Sigmoid colon (tissue), 7 donors: ENCODE data around the gene CDH3. TPM values are rescaled to one million over a fixed set of nuclear protein-coding genes. Genes with fewer than 3 reads are reported as not detected.

Experiments used
- DNase-seq: peaks from one replicate; pipeline ENCODE4 v3.0.0-alpha.2; 2019
- H3K27ac ChIP-seq, 4 donors: fragments of 200-600 bp; sonication (generic); one replicate each; pipeline ENCODE4 v1.5.1; 2016 to 2019; ENCODE audit warnings: mild to moderate bottlenecking in 1 of 4
- H3K27me3 ChIP-seq, 3 donors: fragments of 200-600 bp; sonication (generic); one replicate each; pipeline ENCODE4 v1.5.1; 2019; ENCODE audit warnings: mild to moderate bottlenecking in 1 of 3
- H3K36me3 ChIP-seq, 4 donors: fragments of 200-600 bp; sonication (generic); one replicate each; pipeline ENCODE4 v1.5.1; 2016 to 2019
- H3K4me1 ChIP-seq, 4 donors: fragments of 200-600 bp; sonication (generic); one replicate each; pipeline ENCODE4 v1.5.1; 2017 to 2019
- H3K4me3 ChIP-seq, 4 donors: fragments of 200-600 bp; sonication (generic); one replicate each; pipeline ENCODE4 v1.5.1; 2017 to 2019; ENCODE audit warnings: mild to moderate bottlenecking in 2 of 4, moderate library complexity in 1 of 4
- H3K9me3 ChIP-seq, 4 donors: fragments of 200-600 bp in 3 of 4; sonication (generic) in 3 of 4; one replicate each; pipeline versions ENCODE4 v1.5.1 to v1.6.1; 2013 to 2019
- EP300 ChIP-seq, 4 donors: sonication (generic); formaldehyde crosslinking; IDR thresholded peaks; one replicate each; pipeline ENCODE4 v1.6.1; 2017; ENCODE audit warnings: antibody characterized with exemption in 4 of 4
- POLR2A ChIP-seq, 2 donors: fragments of 450-650 bp; IDR thresholded peaks; one replicate each; pipeline ENCODE4 v1.6.1; 2016; ENCODE audit warnings: antibody characterized with exemption in 2 of 2, mild to moderate bottlenecking in 2 of 2, moderate library complexity in 2 of 2
- POLR2AphosphoS5 ChIP-seq, 4 donors: sonication (generic); formaldehyde crosslinking; IDR thresholded peaks; one replicate each; pipeline ENCODE4 v1.6.1; 2017; ENCODE audit warnings: antibody characterized with exemption in 4 of 4
- WGBS, 2 donors: extraction: QIAGEN DNeasy Blood & Tissue Kit; methylation state at CpG; one replicate each; pipeline ENCODE4 v1.1.7; 2013; 5-methylcytosine and 5-hydroxymethylcytosine counted together
- intact Hi-C: fragments of 100-400 bp; cut with DNase I; formaldehyde crosslinking; loops from one replicate; pipeline ENCODE4 v1.15.1; 2023
- polyA plus RNA-seq, 3 donors: library from polyadenylated mRNA; stranded (reverse); fragments of 200-250 nt; gene quantifications; one replicate each; pipeline ENCODE4 v1.2.3, GENCODE V29; 2013
- total RNA-seq, 4 donors: library from RNA; depleted of rRNA; stranded (reverse); fragments of >200 nt; gene quantifications; one replicate each; pipeline ENCODE4 v1.1.0, GENCODE V29; 2016
- TF ChIP-seq, protein P1 (sequence below), 4 experiments: fragments of 450-650 bp in 3 of 4; fragments of 200-600 bp in 1 of 4; IDR thresholded peaks; one replicate each; pipeline ENCODE4 v1.5.1; 2016 to 2019; ENCODE audit warnings: antibody characterized with exemption in 4 of 4, mild to moderate bottlenecking in 3 of 4, moderate library complexity in 2 of 4
- donor health status: healthy with polysubstance abuse.
- donor health status: Bipolar disorder and iron deficiency.
- donor health status: healthy.

The CDH3 gene
- total and polyA plus RNA-seq, 7 donors: under 0.01 to 4.9 (median 1.5) TPM; not detected in 3

DNA sequence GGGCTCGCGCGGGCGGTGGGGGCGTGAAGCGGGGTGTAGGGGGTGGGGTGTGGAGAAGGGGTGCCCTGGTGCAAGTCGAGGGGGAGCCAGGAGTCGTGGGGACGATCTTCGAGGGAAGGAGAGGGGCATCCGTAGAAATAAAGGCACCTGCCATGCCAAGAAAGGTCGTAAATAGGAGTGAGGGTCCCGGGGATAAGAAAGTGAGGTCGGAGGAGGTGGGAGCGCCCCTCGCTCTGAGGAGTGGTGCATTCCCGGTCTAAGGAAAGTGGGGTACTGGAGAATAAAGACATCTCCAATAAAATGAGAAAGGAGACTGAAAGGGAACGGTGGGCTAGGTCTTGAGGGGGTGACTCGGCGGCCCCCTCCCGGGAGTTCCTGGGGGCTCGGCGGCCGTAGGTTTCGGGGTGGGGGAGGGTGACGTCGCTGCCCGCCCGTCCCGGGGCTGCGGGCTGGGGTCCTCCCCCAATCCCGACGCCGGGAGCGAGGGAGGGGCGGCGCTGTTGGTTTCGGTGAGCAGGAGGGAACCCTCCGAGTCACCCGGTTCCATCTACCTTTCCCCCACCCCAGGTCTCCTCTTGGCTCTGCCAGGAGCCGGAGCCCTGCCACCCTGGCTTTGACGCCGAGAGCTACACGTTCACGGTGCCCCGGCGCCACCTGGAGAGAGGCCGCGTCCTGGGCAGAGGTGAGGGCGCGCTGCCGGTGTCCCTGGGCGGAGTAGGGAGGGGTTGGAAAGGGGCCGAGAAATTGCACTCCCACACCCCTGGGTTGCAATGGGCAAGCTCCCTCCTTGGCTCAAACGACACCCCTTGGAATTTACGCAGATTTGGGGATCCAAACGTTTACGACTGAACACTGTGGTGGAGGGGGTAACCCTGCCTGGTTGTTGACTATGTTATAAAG lies 92.9 kb downstream of the CDH3 start:
- Histone ChIP-seq H3K4me3 (peak overlapping the region in 3 of 4 donors; percentile 30 to 36 (median 34)), H3K4me1 (peaks cover 0 to 16% (median 15%) of the 10 kb centered on the region in 4 donors), H3K36me3 (no peaks in the 10 kb centered on the region), H3K9me3 (peaks cover 0 to 2% (median 0%) of the 10 kb centered on the region in 4 donors), H3K27me3 (peaks cover 18 to 38% (median 30%) of the 10 kb centered on the region in 3 donors), H3K27ac (peak overlapping the region in 1 of 4 donors; percentile 51)
- WGBS, 2 donors: 4 to 19% methylated on average over 58 of the region's 58 CpGs
- no peak for DNase-seq
- intact Hi-C loops: no loop called here
- no peak for TF ChIP-seq POLR2AphosphoS5 (IDR thresholded peaks at IDR 0.05)
- TF ChIP-seq, protein P1, sequence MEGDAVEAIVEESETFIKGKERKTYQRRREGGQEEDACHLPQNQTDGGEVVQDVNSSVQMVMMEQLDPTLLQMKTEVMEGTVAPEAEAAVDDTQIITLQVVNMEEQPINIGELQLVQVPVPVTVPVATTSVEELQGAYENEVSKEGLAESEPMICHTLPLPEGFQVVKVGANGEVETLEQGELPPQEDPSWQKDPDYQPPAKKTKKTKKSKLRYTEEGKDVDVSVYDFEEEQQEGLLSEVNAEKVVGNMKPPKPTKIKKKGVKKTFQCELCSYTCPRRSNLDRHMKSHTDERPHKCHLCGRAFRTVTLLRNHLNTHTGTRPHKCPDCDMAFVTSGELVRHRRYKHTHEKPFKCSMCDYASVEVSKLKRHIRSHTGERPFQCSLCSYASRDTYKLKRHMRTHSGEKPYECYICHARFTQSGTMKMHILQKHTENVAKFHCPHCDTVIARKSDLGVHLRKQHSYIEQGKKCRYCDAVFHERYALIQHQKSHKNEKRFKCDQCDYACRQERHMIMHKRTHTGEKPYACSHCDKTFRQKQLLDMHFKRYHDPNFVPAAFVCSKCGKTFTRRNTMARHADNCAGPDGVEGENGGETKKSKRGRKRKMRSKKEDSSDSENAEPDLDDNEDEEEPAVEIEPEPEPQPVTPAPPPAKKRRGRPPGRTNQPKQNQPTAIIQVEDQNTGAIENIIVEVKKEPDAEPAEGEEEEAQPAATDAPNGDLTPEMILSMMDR (IDR thresholded peaks at IDR 0.05): no peak
- TF ChIP-seq POLR2A (IDR thresholded peaks at IDR 0.05): no peak
- TF ChIP-seq EP300 (IDR thresholded peaks at IDR 0.05): no peak

DNA sequence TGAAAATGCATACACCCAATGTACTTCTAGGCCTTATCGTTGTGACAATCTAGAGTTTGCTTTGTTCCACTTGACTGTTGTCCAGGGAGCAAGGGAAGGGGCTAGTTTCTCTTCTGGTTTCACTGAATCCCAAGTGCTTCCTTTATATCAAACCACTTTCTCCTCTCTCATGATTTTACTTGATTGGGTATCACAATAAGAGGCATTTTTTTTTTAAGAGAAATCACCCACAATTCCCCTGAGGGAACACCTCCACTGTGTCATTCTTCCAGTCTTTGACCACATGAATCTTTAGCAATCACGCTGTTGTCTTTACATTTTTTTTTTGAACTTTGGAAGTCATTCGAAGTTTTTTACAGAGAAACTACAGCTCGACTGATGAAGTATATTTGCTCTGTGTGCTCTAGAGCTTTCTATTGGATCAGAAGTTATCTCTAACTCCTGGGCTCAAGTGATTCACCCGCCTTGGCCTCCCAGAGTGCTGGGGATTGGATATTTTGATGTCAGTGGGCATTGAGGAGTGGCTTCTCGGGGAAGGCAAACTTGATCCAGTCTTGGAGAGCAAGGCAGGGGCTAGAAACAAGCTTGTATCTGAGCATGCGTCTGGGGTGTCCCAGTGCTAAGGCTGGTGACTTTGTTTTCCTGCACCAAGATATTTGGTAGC lies 95.0 kb downstream of the CDH3 start:
- WGBS, 2 donors: 16 to 52% methylated on average over 7 of the region's 7 CpGs
- Histone ChIP-seq H3K27me3 (peaks cover 18 to 32% (median 30%) of the 10 kb centered on the region in 3 donors), H3K4me3 (no peak overlapping the region), H3K36me3 (no peaks in the 10 kb centered on the region), H3K4me1 (peaks cover 0 to 16% (median 15%) of the 10 kb centered on the region in 4 donors), H3K27ac (no peak overlapping the region), H3K9me3 (peaks cover 0 to 2% (median 0%) of the 10 kb centered on the region in 4 donors)
- no peak for DNase-seq
- intact Hi-C loops: no loop called here
- no peak for TF ChIP-seq POLR2A (IDR thresholded peaks at IDR 0.05)
- TF ChIP-seq EP300 (IDR thresholded peaks at IDR 0.05): no peak
- TF ChIP-seq POLR2AphosphoS5 (IDR thresholded peaks at IDR 0.05): no peak
- TF ChIP-seq, protein P1 (IDR thresholded peaks at IDR 0.05): no peak

DNA sequence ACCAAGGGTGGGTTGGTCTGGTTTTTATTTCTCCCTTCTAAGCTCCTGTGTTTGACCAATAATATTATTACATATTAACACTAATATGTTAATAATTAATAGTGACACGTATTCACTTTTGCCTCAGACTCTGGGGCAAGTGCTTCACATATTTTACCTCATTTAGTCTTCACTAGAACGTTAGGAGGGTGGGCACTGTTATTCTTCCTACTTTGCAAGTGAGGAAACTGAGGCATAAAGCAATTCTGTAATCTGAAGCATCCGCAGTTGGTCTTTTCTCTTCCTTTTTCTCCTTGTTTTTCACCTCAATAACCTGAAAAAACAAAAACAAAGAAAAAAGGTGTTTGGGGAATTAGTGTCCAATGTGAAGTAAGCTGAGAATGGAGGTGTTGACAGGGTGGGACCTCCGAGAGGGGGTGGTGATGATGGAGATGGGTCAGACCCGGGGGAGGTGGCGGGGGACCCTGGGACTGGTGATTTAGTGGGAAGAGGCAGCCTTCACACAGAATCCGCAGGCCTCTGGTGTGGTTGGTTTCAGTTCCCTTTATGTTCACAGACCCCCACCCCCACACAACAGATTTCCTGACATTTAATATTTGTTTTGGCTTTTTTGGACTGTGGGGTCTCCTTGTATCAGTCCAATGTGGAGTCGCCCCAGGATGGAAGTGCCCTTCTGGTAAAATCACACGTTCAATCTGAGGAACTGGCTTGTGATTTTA lies 95.7 kb downstream of the CDH3 start:
- TF ChIP-seq POLR2AphosphoS5 (IDR thresholded peaks at IDR 0.05) (no peak), EP300 (IDR thresholded peaks at IDR 0.05) (no peak), POLR2A (IDR thresholded peaks at IDR 0.05) (no peak)
- TF ChIP-seq, protein P1 (IDR thresholded peaks at IDR 0.05): no peak
- intact Hi-C loops: no loop called here
- DNase-seq: no peak
- Histone ChIP-seq H3K4me3 (no peak overlapping the region), H3K27me3 (peaks cover 18 to 28% (median 28%) of the 10 kb centered on the region in 3 donors), H3K27ac (no peak overlapping the region), H3K36me3 (no peaks in the 10 kb centered on the region), H3K9me3 (peaks cover 0 to 2% (median 0%) of the 10 kb centered on the region in 4 donors), H3K4me1 (peaks cover 0 to 16% (median 15%) of the 10 kb centered on the region in 4 donors)
- 51 to 61% methylated on average over 9 of the region's 9 CpGs for WGBS, 2 donors

DNA sequence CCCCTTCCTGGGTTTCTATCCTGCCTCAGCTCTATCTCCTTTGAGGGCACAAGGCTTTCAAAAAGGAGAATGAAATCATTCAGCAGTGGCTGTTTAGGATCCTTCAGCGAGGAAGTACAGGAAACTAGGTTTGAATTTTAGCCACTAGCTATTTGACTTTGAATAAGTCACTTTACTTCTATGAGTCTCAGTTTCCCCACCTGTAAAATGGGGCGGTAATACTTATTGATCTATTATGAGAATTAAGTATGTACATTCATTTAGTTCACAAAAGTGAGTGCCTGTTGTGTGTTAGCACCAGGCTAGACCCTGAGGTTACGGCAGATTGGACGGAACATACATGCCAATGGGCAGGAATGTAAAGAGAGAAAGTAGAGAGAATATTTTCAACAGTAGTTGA lies 98.6 kb downstream of the CDH3 start:
- Histone ChIP-seq H3K27me3 (no peaks in the 10 kb centered on the region), H3K36me3 (no peaks in the 10 kb centered on the region), H3K27ac (no peak overlapping the region), H3K4me1 (no peaks in the 10 kb centered on the region), H3K9me3 (no peaks in the 10 kb centered on the region), H3K4me3 (no peak overlapping the region)
- 66 to 88% methylated on average over 4 of the region's 4 CpGs for WGBS, 2 donors
- intact Hi-C loops: no loop called here
- DNase-seq: no peak
- TF ChIP-seq EP300 (IDR thresholded peaks at IDR 0.05) (no peak), POLR2AphosphoS5 (IDR thresholded peaks at IDR 0.05) (no peak), POLR2A (IDR thresholded peaks at IDR 0.05) (no peak)
- TF ChIP-seq, protein P1 (IDR thresholded peaks at IDR 0.05): no peak
